NCI-H2107 treated with DMSO at 0.1 percent for 48 hours (cell line): ENCODE results near the gene SIGLEC12.

Experiments
- DNase-seq: peaks from one replicate; lab custom pipeline; 2025; ENCODE audit not compliant: unreplicated experiment; lab: John Stamatoyannopoulos, UW

SIGLEC12 gene

GRCh38 chr19:51501594-51502263, at the start of gene SIGLEC12:
SIGLEC12 (minus strand) TSS chr19:51501800; CDS start chr19:51501733, 67 bp downstream.
- no peak for DNase-seq

GRCh38 chr19:51550848-51551672, 49.5 kb upstream of the SIGLEC12 start:
- no peak for DNase-seq

GRCh38 chr19:51549533-51550324, 48.1 kb upstream of the SIGLEC12 start:
- no peak for DNase-seq

GRCh38 chr19:51548891-51549305, 47.3 kb upstream of the SIGLEC12 start:
- DNase-seq: no peak

GRCh38 chr19:51548213-51548651, 46.6 kb upstream of the SIGLEC12 start:
- no peak for DNase-seq

- no peak for DNase-seq
These were observed 46.0 kb upstream of the SIGLEC12 start for GRCh38 chr19:51547397-51548212.

GRCh38 chr19:51546650-51547396, 45.2 kb upstream of the SIGLEC12 start:
- DNase-seq: no peak

- no peak for DNase-seq
These were observed 44.6 kb upstream of the SIGLEC12 start for GRCh38 chr19:51546107-51546649.

- no peak for DNase-seq
These were observed 42.4 kb upstream of the SIGLEC12 start for GRCh38 chr19:51544038-51544437.

- DNase-seq: no peak
These were observed 41.1 kb upstream of the SIGLEC12 start for GRCh38 chr19:51542699-51543098.

- DNase-seq: no peak
These were observed 40.1 kb upstream of the SIGLEC12 start for GRCh38 chr19:51541458-51542357.

GRCh38 chr19:51539821-51540366, 38.3 kb upstream of the SIGLEC12 start:
- DNase-seq: no peak

GRCh38 chr19:51535535-51535934, 33.9 kb upstream of the SIGLEC12 start:
- no peak for DNase-seq

GRCh38 chr19:51531349-51532315, 30.0 kb upstream of the SIGLEC12 start, which contains the start of gene SIGLEC6:
SIGLEC6 (minus strand) TSS chr19:51531670; CDS start chr19:51531648, 22 bp downstream.
- no peak for DNase-seq

GRCh38 chr19:51530616-51531015, 29.0 kb upstream of the SIGLEC12 start:
- no peak for DNase-seq

GRCh38 chr19:51529301-51529700, 27.7 kb upstream of the SIGLEC12 start:
- no peak for DNase-seq

GRCh38 chr19:51525651-51526050, 24.1 kb upstream of the SIGLEC12 start:
- no peak for DNase-seq
